ENCODE data around the gene ST3GAL4.

Gene ST3GAL4

GRCh38 chr11:126329644-126330211 is 25.8 kb upstream of the ST3GAL4 start:
- DNase-seq (ENCODE audit: low spot score): peak; percentile 30

DNA sequence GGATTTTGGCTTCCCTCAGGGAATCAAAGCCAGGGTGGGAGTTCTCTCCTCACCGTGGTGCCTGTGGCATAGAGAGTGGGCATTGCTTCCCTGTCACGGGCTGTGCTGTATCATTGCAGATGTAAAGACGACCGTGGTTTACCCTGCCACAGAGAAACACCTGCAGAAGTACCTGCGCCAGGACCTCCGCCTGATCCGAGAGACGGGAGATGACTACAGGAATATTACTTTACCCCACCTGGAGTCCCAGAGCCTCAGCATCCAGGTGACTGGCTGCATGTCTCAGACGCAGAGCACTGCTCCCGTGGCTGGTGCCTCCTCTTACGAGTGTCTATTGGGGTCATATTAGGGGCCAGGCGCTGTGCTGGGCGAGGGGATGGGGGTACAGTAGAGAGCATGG is 24.2 kb upstream of the ST3GAL4 start:
- no peak for DNase-seq (ENCODE audit: low spot score)

- peak; percentile 46 for DNase-seq (ENCODE audit: low spot score)
Measured at GRCh38 chr11:126332221-126332711, 23.2 kb upstream of the ST3GAL4 start.

GRCh38 chr11:126333142-126333541 is 22.3 kb upstream of the ST3GAL4 start:
- DNase-seq (ENCODE audit: low spot score): no peak

DNA sequence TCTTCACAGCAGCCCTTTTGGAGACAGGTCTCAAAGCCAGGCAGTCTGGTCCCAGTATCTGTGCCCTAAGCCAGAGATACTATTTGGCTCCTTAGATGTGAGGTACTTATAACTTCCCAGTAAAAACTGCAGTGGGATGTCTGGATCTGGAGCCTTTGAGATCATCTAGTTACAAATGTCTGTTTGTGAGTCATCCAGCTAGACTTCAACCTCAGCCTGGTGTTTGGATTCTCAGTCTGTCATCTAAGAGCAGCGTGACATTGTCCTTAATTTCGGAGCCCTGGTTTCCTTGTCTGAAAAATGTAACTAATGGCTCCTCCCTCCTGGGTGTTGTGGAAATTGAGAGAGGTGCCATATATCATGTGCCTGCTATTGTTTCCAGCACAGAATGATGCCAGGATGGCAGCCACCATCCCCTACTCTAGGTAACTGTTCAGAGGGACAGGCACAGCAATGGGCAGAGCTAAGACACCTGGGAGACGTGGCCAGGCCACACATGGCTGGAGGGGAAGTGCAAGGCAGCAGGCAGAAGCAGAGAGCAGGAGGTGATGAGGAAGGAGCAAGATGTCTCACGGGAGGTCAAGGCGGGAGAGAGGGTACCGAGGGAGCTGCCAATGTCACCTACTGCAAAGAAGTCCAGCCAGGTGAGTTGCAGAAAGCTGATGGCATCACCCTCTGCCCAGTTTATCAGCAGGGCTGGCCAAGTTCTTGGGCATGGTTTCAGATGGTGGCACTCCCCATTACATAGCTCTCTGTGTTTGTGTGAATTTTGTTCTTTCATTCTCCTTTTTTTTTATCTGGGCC is 20.6 kb upstream of the ST3GAL4 start:
- DNase-seq (ENCODE audit: low spot score): no peak

GRCh38 chr11:126335463-126335760 is 20.1 kb upstream of the ST3GAL4 start:
- DNase-seq (ENCODE audit: low spot score): no peak

DNA sequence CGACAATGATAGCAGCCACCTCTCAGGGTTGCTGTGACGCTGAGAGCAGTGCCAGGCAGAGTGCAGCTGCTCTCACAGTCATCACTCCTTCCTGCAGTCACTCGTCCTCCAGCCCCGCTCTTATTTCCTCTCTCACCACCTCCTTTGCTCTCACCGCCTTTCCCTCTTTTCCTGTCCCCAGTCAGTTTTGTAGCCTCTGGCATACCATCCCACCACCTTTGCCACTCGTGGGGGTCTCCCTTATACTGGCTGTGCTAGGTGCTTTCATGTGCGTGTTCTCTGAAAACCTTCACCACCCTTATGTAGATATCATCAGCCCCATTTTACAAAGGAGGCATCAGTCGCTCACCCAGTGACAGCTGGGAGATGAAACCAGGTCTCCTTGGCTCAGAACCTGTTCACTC is 19.3 kb upstream of the ST3GAL4 start:
- no peak for DNase-seq (ENCODE audit: low spot score)

- DNase-seq (ENCODE audit: low spot score): no peak
Measured at GRCh38 chr11:126336671-126337101, 18.8 kb upstream of the ST3GAL4 start.

GRCh38 chr11:126337126-126337473 is 18.4 kb upstream of the ST3GAL4 start:
- DNase-seq (ENCODE audit: low spot score): no peak

DNA sequence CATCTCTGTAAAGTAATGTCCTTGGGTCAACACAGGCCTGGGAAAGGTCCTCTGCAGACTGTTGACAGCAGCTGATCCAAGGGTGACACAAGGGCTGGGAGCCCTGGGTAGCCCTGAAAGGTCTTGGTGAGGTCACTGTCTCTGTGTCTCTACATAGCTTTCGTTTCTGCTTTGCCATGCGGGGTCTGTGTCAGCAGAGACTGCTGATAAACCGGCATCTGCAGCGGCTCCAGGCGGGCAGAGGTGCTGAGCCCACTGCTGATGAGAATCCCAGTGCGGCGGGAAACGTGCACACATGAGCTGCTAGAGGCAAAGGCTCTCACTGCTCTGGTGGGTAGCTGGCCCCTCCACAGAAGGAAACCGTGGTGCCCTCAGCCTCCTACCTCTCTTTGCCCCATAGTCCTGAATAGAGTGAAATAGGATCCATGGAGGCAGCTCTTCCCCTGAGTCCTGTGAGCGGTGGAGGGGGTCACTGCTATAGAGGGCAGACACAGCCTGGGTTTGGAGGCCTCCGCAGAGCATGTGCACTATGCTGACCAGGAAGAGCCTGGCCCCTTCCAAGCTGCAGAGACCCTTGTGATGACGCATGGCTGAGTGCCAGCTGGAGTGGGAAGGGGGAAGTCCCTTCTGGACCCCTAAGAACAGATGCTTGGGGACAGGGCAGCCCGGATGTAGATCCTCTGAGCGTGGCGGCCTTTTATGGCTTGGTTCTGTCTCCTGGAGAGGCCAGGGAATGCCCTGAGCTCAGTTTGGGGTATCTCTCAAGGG is 17.8 kb upstream of the ST3GAL4 start:
- DNase-seq (ENCODE audit: low spot score): no peak

- no peak for DNase-seq (ENCODE audit: low spot score)
Measured at GRCh38 chr11:126338346-126339055, 17.0 kb upstream of the ST3GAL4 start.

DNA sequence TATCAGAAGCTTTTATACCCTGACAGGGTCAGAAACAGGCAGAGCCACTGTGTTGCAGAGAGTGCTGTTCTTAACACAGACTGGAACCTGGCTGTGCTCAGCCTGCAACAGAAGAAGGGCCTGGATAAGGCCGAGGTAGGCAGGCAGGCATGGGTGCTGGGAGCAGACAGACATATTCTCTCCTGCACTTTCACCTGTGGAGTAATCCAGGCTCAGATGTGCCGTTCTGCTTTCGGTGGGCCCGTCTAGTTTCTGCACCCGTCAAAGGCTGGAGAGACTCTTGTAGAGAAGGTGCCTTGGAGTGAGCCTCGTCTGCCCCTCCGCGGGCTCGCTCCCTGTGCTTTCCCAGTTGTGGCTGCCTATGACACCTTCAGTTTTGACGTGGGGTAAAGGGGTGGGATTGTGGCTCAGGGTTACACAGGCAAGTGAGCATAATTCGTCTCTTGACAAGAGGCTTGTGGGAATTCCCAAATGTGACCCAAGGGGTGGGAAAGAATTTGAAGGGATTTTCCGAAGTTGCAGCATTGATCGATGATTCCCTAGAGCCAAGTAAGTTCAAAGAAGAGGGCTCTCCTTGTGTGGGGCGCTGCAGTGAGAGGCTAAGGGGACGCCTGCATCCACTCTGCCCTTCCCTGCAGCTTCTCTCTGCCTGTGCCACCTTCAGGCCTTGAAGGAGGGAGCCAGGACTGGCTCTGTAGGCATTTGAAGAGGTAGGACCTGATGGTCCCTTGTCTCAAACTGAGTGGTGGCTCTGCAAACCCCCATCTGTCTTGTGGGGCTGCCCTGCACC is 16.2 kb upstream of the ST3GAL4 start:
- DNase-seq (ENCODE audit: low spot score): no peak

- no peak for DNase-seq (ENCODE audit: low spot score)
Measured at GRCh38 chr11:126339863-126340434, 15.5 kb upstream of the ST3GAL4 start.

DNA sequence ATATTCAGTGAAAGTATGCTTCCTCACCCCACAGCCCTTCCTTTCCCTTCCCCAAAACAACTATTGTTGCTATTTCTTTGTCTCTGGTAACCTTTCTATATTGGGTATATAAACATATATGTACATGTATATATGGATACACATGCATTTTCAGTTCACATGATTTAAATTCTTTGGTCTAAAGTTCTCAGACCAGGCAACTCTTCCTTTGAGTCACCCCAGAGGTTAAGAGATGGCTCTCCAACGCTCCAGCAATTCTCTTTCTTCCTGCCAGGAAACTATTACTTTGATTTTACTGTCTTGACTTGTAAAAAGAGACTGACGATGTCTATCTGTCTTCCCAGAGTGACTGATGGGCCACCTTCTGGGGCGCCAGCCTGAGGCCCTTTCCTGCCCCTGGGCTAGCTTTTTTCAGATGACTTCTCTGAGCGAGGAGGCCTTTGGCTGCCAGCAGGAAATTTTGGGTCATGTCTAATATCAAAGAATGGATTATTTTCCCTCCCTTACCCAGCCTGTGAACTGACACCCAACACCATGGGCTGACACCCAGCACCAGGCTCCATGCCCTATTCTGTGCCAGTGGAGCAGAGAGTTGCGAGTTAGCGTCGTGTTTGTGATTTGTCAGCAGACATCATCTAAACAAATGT is 14.4 kb upstream of the ST3GAL4 start:
- no peak for DNase-seq (ENCODE audit: low spot score)

DNA sequence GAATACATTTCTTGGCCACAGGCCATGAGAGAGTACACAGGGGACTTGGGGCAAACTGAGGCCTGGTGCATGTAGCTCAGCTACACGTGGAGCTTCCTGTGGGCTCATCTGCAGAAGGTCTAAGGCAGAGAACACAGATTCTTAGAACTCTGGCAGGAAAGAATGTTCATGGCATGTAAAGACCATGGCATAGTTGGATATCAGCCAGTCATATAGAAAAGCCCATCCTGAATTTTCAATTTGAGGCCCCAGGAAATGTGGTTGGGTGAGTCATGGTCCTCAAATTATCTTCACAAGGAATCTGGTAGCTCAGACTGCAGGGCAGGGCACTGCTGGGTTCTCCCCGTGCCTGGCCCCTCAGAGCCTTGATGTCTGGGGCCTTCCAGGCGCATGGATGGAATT is 13.7 kb upstream of the ST3GAL4 start:
- DNase-seq (ENCODE audit: low spot score): no peak

- no peak for DNase-seq (ENCODE audit: low spot score)
Measured at GRCh38 chr11:126343051-126343450, 12.4 kb upstream of the ST3GAL4 start.

GRCh38 chr11:126344141-126345080 is 11.1 kb upstream of the ST3GAL4 start:
- DNase-seq (ENCODE audit: low spot score): no peak

DNA sequence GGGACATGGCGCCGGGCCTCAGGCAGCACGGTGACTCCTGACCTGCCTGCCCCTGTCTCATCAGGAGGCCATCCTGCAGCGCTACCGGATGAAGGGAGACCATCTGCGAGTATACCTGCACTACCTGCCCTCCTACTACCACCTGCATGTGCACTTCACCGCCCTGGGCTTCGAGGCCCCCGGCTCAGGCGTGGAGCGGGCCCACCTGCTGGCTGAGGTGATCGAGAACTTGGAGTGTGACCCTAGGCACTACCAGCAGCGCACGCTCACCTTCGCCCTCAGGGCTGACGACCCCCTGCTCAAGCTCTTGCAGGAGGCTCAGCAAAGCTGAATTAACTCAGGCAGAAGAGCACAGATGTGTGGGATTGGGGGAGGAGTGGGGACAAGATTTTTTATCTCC is 10.2 kb upstream of the ST3GAL4 start:
- no peak for DNase-seq (ENCODE audit: low spot score)

DNA sequence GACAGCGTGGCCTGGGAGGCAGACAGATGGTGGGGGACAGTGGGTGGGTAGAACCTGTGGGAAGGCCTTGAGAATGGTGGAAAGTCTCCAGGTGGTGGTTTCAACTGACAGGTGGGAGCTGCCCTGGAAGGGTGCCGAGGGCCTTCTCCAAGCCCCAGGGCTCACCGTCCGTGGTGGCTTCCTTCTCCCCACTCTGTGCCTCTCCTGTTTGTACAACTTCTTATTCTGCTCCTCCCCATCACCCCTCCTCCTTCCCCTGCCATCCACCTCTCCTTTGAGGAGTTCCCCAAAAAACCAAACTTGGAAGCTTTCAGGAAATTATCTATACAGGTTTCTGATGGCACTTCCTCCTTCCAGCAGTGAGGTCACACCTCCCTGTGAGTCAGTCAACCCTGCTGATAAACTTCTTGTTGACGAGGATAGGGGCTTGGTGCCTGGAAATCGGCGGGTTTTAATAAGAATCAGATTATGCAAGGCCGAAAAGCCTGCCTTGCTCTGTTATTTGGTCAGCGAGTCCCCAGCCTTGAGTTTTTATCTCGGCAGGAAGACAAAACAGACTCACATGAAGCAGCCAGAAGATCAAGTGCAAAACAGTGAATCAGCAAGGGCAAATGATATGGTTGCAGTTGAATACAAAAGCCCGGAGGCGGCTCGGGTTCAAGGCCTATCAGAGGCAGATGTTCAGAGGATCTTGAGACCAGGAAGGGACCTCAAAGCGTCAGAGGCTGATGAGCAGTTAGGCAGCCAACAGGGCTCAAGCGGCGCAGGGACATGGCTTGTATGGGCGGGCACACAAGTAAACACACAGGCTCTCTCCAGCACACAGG is 9.5 kb upstream of the ST3GAL4 start:
- peak; percentile 15 for DNase-seq (ENCODE audit: low spot score)
